MM.1S (cell line): ENCODE data around the gene HSPE1.

Experiments
- DNase-seq: peaks from one replicate; pipeline ENCODE4 v3.0.0-alpha.2; 2015
- H2AFZ ChIP-seq: fragments of 300-600 bp; sonication (generic); 2 replicates; pipeline ENCODE4 v1.6.0; 2016; ENCODE audit warnings: antibody characterized with exemption, low read length
- H3F3A ChIP-seq: fragments of 300-600 bp; sonication (generic); 2 replicates; pipeline ENCODE4 v1.6.1; 2016; ENCODE audit warnings: mild to moderate bottlenecking, antibody characterized with exemption, low read length, moderate library complexity, mixed read lengths; ENCODE audit not compliant: insufficient read depth
- H3K27ac ChIP-seq: fragments of 300-600 bp; sonication (generic); 2 replicates; pipeline ENCODE4 v1.5.1; 2016; ENCODE audit warnings: mild to moderate bottlenecking, low read length
- H3K27me3 ChIP-seq: fragments of 300-600 bp; sonication (generic); replicated peaks from 2 replicates; pipeline ENCODE4 v1.6.0; 2016; ENCODE audit warnings: low read length; ENCODE audit not compliant: insufficient read depth
- H3K36me3 ChIP-seq: fragments of 300-600 bp; sonication (generic); replicated peaks from 2 replicates; pipeline ENCODE4 v1.6.1; 2016; ENCODE audit warnings: mild to moderate bottlenecking, low read length, mixed read lengths; ENCODE audit not compliant: insufficient read depth
- H3K4me1 ChIP-seq: fragments of 300-600 bp; sonication (generic); 2 replicates; pipeline ENCODE4 v1.6.1; 2016; ENCODE audit warnings: low read length, mixed read lengths
- H3K4me2 ChIP-seq: fragments of 300-600 bp; sonication (generic); 2 replicates; pipeline ENCODE4 v1.6.0; 2016; ENCODE audit warnings: low read depth, low read length
- H3K4me3 ChIP-seq: fragments of 300-600 bp; sonication (generic); 2 replicates; pipeline ENCODE4 v1.5.1; 2016; ENCODE audit warnings: low read length, mixed read lengths
- H3K79me2 ChIP-seq: fragments of 300-600 bp; sonication (generic); 2 replicates; pipeline ENCODE4 v1.6.1; 2016; ENCODE audit warnings: mixed run types, low read length, mixed read lengths
- H3K9ac ChIP-seq: fragments of 300-600 bp; sonication (generic); 2 replicates; pipeline ENCODE4 v1.6.1; 2016; ENCODE audit warnings: low read length, mixed read lengths
- H3K9me2 ChIP-seq: fragments of 300-600 bp; sonication (generic); replicated peaks from 2 replicates; pipeline ENCODE4 v1.6.1; 2016; ENCODE audit warnings: mild to moderate bottlenecking, low read length, mixed read lengths; ENCODE audit not compliant: insufficient read depth
- H3K9me3 ChIP-seq: fragments of 300-600 bp; sonication (generic); replicated peaks from 2 replicates; pipeline ENCODE4 v1.6.1; 2016; ENCODE audit warnings: mild to moderate bottlenecking, low read length, mixed read lengths; ENCODE audit not compliant: insufficient read depth
- H4K20me1 ChIP-seq: fragments of 300-600 bp; sonication (generic); 2 replicates; pipeline ENCODE4 v1.6.1; 2016; ENCODE audit warnings: mild to moderate bottlenecking, low read length, moderate library complexity, mixed read lengths; ENCODE audit not compliant: insufficient read depth
- EZH2 ChIP-seq: fragments of 300-600 bp; sonication (generic); optimal IDR thresholded peaks from 2 replicates; pipeline ENCODE3; 2017; ENCODE audit warnings: low read depth, mild to moderate bottlenecking, antibody characterized with exemption, low read length, mixed read lengths
- EZH2phosphoT487 ChIP-seq: fragments of 300-600 bp; sonication (generic); IDR thresholded peaks from 2 replicates; pipeline ENCODE4 v1.6.1; 2018; ENCODE audit warnings: antibody characterized with exemption, low read length
- TF ChIP-seq, protein P1 (sequence below): fragments of 300-600 bp; sonication (generic); IDR thresholded peaks from 2 replicates; pipeline ENCODE4 v1.5.1; 2016; ENCODE audit warnings: antibody characterized with exemption, low read length, mixed read lengths

Gene HSPE1

GRCh38 chr2:197514754-197515153 lies 14.6 kb downstream of the HSPE1 start:
- no peak for TF ChIP-seq EZH2
- TF ChIP-seq, protein P1, sequence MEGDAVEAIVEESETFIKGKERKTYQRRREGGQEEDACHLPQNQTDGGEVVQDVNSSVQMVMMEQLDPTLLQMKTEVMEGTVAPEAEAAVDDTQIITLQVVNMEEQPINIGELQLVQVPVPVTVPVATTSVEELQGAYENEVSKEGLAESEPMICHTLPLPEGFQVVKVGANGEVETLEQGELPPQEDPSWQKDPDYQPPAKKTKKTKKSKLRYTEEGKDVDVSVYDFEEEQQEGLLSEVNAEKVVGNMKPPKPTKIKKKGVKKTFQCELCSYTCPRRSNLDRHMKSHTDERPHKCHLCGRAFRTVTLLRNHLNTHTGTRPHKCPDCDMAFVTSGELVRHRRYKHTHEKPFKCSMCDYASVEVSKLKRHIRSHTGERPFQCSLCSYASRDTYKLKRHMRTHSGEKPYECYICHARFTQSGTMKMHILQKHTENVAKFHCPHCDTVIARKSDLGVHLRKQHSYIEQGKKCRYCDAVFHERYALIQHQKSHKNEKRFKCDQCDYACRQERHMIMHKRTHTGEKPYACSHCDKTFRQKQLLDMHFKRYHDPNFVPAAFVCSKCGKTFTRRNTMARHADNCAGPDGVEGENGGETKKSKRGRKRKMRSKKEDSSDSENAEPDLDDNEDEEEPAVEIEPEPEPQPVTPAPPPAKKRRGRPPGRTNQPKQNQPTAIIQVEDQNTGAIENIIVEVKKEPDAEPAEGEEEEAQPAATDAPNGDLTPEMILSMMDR = no peak
- TF ChIP-seq EZH2phosphoT487 = no peak
- peak overlapping the region; percentile 86 for H3K9ac ChIP-seq
- H3K4me2 ChIP-seq = peak overlapping the region; percentile 69
- H3K27ac ChIP-seq = peak overlapping the region; percentile 93
- H3K4me3 ChIP-seq = peak overlapping the region; percentile 69
- peaks cover 45% of the 10 kb centered on the region for H3K79me2 ChIP-seq
- peaks cover 22% of the 10 kb centered on the region for H3K4me1 ChIP-seq
- DNase-seq = no peak
- H3F3A ChIP-seq = peaks cover 22% of the 10 kb centered on the region
- H3K9me3 ChIP-seq = no peaks in the 10 kb centered on the region
- no peaks in the 10 kb centered on the region for H3K27me3 ChIP-seq
- no peaks in the 10 kb centered on the region for H3K36me3 ChIP-seq
- no peaks in the 10 kb centered on the region for H4K20me1 ChIP-seq
- H3K9me2 ChIP-seq = no peaks in the 10 kb centered on the region
- peak overlapping the region; percentile 34 for H2AFZ ChIP-seq

GRCh38 chr2:197515315-197515738 lies 15.1 kb downstream of the HSPE1 start:
- Histone ChIP-seq H3F3A (peaks cover 22% of the 10 kb centered on the region), H3K27me3 (no peaks in the 10 kb centered on the region), H3K9me2 (no peaks in the 10 kb centered on the region), H3K36me3 (no peaks in the 10 kb centered on the region; the same call in 1 of the 2 replicates), H3K9me3 (no peaks in the 10 kb centered on the region), H3K4me1 (peaks cover 22% of the 10 kb centered on the region), H3K9ac (peak overlapping the region; percentile 86), H3K4me3 (peak overlapping the region; percentile 69), H3K79me2 (peaks cover 51% of the 10 kb centered on the region), H2AFZ (peak overlapping the region; percentile 34), H4K20me1 (no peaks in the 10 kb centered on the region), H3K27ac (peak overlapping the region; percentile 93), H3K4me2 (peak overlapping the region; percentile 69)
- DNase-seq = peak; percentile 78
- TF ChIP-seq EZH2phosphoT487 (no peak), EZH2 (no peak)
- TF ChIP-seq, protein P1 = no peak

GRCh38 chr2:197515739-197516392 lies 15.7 kb downstream of the HSPE1 start, which contains the start of gene MOB4:
Gene MOB4 (plus strand): TSS chr2:197516066. CDS start chr2:197516087, 21 bp downstream.
- Histone ChIP-seq H3K79me2 (peaks cover 56% of the 10 kb centered on the region), H3K27me3 (no peaks in the 10 kb centered on the region), H3F3A (peaks cover 22% of the 10 kb centered on the region), H3K9me3 (no peaks in the 10 kb centered on the region), H3K4me1 (peaks cover 22% of the 10 kb centered on the region), H2AFZ (peak within 1 kb of the TSS; percentile 67), H3K4me2 (peak within 1 kb of the TSS; percentile 81), H3K27ac (peak within 1 kb of the TSS; percentile 93), H3K4me3 (peak within 1 kb of the TSS; percentile 69), H4K20me1 (no peaks in the 10 kb centered on the region; the same call in 1 of the 2 replicates), H3K9me2 (no peaks in the 10 kb centered on the region), H3K9ac (peak within 1 kb of the TSS; percentile 86), H3K36me3 (no peaks in the 10 kb centered on the region; the same call in 1 of the 2 replicates)
- no peak for TF ChIP-seq EZH2phosphoT487
- TF ChIP-seq EZH2 = no peak
- TF ChIP-seq, protein P1 = no peak
- peak; percentile 95 for DNase-seq
